ENCODE data around the gene AKAP14. TPM values are rescaled to one million over a fixed set of nuclear protein-coding genes. Genes with fewer than 3 reads are reported as not detected.
"Not testable (repeated sequence)": the region's sequence is repeated elsewhere in the genome, so short reads cannot be mapped to it uniquely, and the experiment has no call there.

Gene AKAP14
- total RNA-seq, 1 experiment from 2014 or later = not detected

GRCh38 chrX:119954374-119954773, 58.7 kb downstream of the AKAP14 start:
- no peaks in the 10 kb centered on the region for H3K36me3 ChIP-seq (replicated peaks; ENCODE audit: control insufficient read depth, insufficient read depth, low read length)
- DNase-seq = no peak
- no peaks in the 10 kb centered on the region for H3K27me3 ChIP-seq (ENCODE audit: control insufficient read depth, insufficient read depth, low read length)
- H3K4me3 ChIP-seq (ENCODE audit: insufficient read depth, low read depth, low read length) = no peak overlapping the region

- DNase-seq; H3K27me3 ChIP-seq (ENCODE audit: control insufficient read depth, insufficient read depth, low read length); H3K36me3 ChIP-seq (replicated peaks; ENCODE audit: control insufficient read depth, insufficient read depth, low read length); H3K4me3 ChIP-seq (ENCODE audit: insufficient read depth, low read depth, low read length): not testable (repeated sequence)
These were observed 60.3 kb downstream of the AKAP14 start for GRCh38 chrX:119955807-119956570.

GRCh38 chrX:119960625-119961024, 64.9 kb downstream of the AKAP14 start:
- H3K36me3 ChIP-seq (replicated peaks; ENCODE audit: control insufficient read depth, insufficient read depth, low read length) = no peaks in the 10 kb centered on the region
- H3K4me3 ChIP-seq (ENCODE audit: insufficient read depth, low read depth, low read length) = no peak overlapping the region
- no peaks in the 10 kb centered on the region for H3K27me3 ChIP-seq (ENCODE audit: control insufficient read depth, insufficient read depth, low read length)
- DNase-seq = no peak

GRCh38 chrX:119966837-119967236, 71.1 kb downstream of the AKAP14 start:
- not testable (repeated sequence) for H3K36me3 ChIP-seq (replicated peaks; ENCODE audit: control insufficient read depth, insufficient read depth, low read length); DNase-seq; H3K4me3 ChIP-seq (ENCODE audit: insufficient read depth, low read depth, low read length); H3K27me3 ChIP-seq (ENCODE audit: control insufficient read depth, insufficient read depth, low read length)

Other genes starting within 250 kb of the AKAP14 start
- gene SEPTIN6, start 202.7 kb upstream of the AKAP14 start, total RNA-seq (2014; rRNA removed; shearing (Covaris generic)) = 26.9 and 41.7 TPM in 2 replicates
- gene SOWAHD, start 137.3 kb upstream of the AKAP14 start, total RNA-seq (2014; rRNA removed; shearing (Covaris generic)) = 1.8 and 3.2 TPM in 2 replicates
- 1,219 and 1,278 TPM in 2 replicates for gene RPL39, start 104.3 kb upstream of the AKAP14 start, total RNA-seq (2014; rRNA removed; shearing (Covaris generic))
- 3.9 and 6.2 TPM in 2 replicates for gene UPF3B, start 42.9 kb upstream of the AKAP14 start, total RNA-seq (2014; rRNA removed; shearing (Covaris generic))
- 15.4 and 16.2 TPM in 2 replicates for gene RNF113A, start 24.2 kb upstream of the AKAP14 start, total RNA-seq (2014; rRNA removed; shearing (Covaris generic))
- gene NDUFA1, start 24.1 kb upstream of the AKAP14 start, total RNA-seq (2014; rRNA removed; shearing (Covaris generic)) = 73.1 and 79.1 TPM in 2 replicates
- gene NKAP, start 47.9 kb downstream of the AKAP14 start, total RNA-seq (2014; rRNA removed; shearing (Covaris generic)) = 4.8 and 5.5 TPM in 2 replicates
- not detected in 2 replicates for gene RHOXF2B, start 181.8 kb downstream of the AKAP14 start, total RNA-seq (2014; rRNA removed; shearing (Covaris generic))
- gene RHOXF1, start 220.0 kb downstream of the AKAP14 start, total RNA-seq (2014; rRNA removed; shearing (Covaris generic)) = not detected in 2 replicates